Stimulated activated memory B cell treated with anti-CD40 and anti-IgM and Interleukin-4, amounts not matched to agents 10 μg/mL and 1 μg/mL and 100 μg/mL, for 72 hours (primary cell): ENCODE results near the gene MLPH.
A peak's percentile ranks its signal among the peaks of the same experiment; 100 is the strongest.

Experiments
- ATAC-seq: fragments of 150-1000 bp; cut with Tn5 transposase; 2 replicates; pipeline ENCODE4 v1.10.0; 2021
- H3K27ac Mint-ChIP-seq: one replicate; pipeline ENCODE4 v1.8.0; 2022; ENCODE audit warnings: mild to moderate bottlenecking, mixed read lengths
- H3K27me3 Mint-ChIP-seq: one replicate; pipeline ENCODE4 v1.8.0; 2022; ENCODE audit warnings: mixed read lengths
- H3K36me3 Mint-ChIP-seq: one replicate; pipeline ENCODE4 v1.8.0; 2022; ENCODE audit warnings: mixed read lengths
- H3K4me1 Mint-ChIP-seq: one replicate; pipeline ENCODE4 v1.8.0; 2022; ENCODE audit warnings: mixed read lengths
- H3K4me3 Mint-ChIP-seq: one replicate; pipeline ENCODE4 v1.8.0; 2022; ENCODE audit warnings: mild to moderate bottlenecking, moderate library complexity, mixed read lengths
- H3K9me3 Mint-ChIP-seq: one replicate; pipeline ENCODE4 v1.8.0; 2022; ENCODE audit warnings: mixed read lengths

The MLPH gene

DNA sequence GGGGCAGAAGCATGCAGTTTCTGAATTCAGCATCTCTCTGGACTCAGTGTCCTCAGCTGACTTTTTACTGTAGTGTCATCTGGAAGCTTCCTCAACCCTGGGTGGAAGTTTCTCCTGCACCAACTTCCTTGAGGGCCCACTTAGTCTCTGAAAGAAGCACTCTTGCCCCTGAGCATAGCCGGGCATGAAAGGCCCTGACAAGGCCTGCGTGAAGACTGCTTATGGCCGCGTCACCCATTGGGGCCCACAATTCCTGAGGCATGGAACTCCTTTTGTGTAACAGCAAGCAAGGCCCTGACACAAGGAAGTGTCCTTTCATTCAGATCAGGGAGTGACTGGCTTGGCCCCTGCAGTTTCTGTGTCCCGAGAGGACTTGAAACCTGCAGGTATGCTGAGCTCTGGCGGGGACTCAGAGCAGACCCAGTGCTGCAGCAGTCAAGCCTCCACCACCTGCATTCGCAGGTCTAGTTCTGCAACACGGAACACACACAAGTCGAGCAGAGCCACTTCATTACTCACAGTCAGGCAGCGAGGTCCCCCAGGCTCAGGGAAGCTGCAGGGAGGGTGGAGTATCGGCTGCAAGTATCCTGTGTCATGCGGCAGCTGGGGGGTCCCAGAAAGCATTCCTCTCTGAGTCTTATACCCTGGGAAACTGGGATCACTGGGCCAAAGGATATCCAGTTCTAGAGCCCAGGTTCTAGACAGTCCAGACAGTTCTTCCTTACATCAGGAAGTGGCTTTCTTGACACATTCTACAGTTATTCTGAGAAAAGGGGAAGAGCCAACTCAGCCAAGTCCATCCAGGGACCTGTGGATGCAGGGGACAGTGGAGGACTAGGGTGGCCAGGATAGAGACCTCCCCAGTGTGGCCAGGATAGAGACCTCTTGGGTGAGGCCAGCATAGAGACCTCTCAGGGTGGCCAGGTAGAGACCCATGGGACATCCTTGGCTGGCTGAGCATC lies 43.7 kb downstream of the MLPH start:
- peak; percentile 27 for ATAC-seq
- no peaks in the 10 kb centered on the region for H3K9me3 Mint-ChIP-seq
- no peaks in the 10 kb centered on the region for H3K36me3 Mint-ChIP-seq
- no peak overlapping the region for H3K4me3 Mint-ChIP-seq
- H3K4me1 Mint-ChIP-seq: peaks cover 27% of the 10 kb centered on the region
- H3K27ac Mint-ChIP-seq: no peak overlapping the region
- no peaks in the 10 kb centered on the region for H3K27me3 Mint-ChIP-seq

- Mint-ChIP-seq H3K27ac (no peak overlapping the region), H3K4me1 (peaks cover 27% of the 10 kb centered on the region), H3K27me3 (no peaks in the 10 kb centered on the region), H3K9me3 (no peaks in the 10 kb centered on the region), H3K4me3 (no peak overlapping the region), H3K36me3 (no peaks in the 10 kb centered on the region)
- no peak for ATAC-seq
Measured at GRCh38 chr2:237532160-237532559, 45.1 kb downstream of the MLPH start.

GRCh38 chr2:237533668-237534161 lies 46.7 kb downstream of the MLPH start:
- H3K4me3 Mint-ChIP-seq: no peak overlapping the region
- no peaks in the 10 kb centered on the region for H3K36me3 Mint-ChIP-seq
- H3K9me3 Mint-ChIP-seq: no peaks in the 10 kb centered on the region
- peaks cover 27% of the 10 kb centered on the region for H3K4me1 Mint-ChIP-seq
- H3K27me3 Mint-ChIP-seq: peaks cover 11% of the 10 kb centered on the region
- peak; percentile 54 for ATAC-seq
- H3K27ac Mint-ChIP-seq: no peak overlapping the region

GRCh38 chr2:237534380-237534779 lies 47.3 kb downstream of the MLPH start:
- Mint-ChIP-seq H3K36me3 (no peaks in the 10 kb centered on the region), H3K9me3 (no peaks in the 10 kb centered on the region), H3K4me3 (no peak overlapping the region), H3K27me3 (peaks cover 16% of the 10 kb centered on the region), H3K4me1 (peaks cover 24% of the 10 kb centered on the region), H3K27ac (no peak overlapping the region)
- ATAC-seq: no peak

DNA sequence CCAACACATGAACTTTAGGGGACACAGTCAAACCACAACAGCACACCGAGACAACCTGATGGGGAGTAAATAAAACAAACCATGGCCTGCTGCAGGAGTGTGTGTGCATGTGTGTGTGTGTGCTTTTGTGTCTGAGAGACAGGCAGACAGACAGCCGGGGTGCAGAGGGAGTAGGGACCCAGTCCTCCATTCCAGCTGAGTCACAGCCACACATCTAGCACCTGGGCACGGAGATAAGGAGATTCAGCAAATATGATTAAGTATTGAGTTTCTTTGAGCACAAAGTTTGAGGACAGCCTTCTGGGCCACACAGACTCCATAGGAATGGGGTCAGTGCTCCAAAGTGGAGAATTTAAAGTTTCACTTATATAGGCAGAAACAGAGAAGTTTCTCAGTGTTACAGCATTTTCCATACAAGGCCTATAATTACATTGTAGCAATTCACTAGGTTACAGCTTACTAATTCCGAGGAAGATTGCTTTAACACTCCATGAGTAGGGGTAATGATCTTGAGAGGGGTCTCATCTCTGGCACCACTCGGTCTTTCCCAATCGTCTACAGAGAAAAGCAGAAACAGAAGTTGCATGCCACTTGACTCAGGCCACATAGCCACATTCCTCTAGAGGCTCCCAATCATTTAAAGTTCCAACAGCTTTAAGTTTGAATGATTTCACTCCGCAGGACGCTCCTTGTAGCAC lies 48.5 kb downstream of the MLPH start:
- no peaks in the 10 kb centered on the region for H3K9me3 Mint-ChIP-seq
- no peak for ATAC-seq

DNA sequence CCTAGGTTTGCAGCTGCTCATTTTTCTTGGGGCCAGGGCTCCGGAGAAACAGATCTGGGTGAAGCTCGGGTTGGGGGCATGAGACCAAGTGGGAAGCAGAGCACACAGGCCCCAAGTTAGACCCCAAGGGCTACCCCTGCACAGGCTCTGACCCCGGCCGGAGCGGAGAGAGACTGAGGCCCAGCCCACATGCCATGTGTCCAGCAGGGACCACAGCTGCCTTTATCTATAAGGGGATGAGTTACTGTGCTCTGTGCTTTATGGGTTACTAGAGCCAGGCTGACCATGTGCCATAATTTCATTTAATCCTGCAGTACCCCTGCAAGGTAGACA lies 49.0 kb downstream of the MLPH start:
- Mint-ChIP-seq H3K27me3 (peaks cover 33% of the 10 kb centered on the region), H3K4me1 (peaks cover 7% of the 10 kb centered on the region), H3K4me3 (no peak overlapping the region), H3K27ac (no peak overlapping the region), H3K9me3 (no peaks in the 10 kb centered on the region), H3K36me3 (no peaks in the 10 kb centered on the region)
- no peak for ATAC-seq

More for the DNA sequence above, 48.5 kb downstream of the MLPH start:
- Mint-ChIP-seq H3K36me3 (no peaks in the 10 kb centered on the region), H3K27me3 (peaks cover 28% of the 10 kb centered on the region), H3K4me3 (no peak overlapping the region), H3K4me1 (peaks cover 12% of the 10 kb centered on the region), H3K27ac (no peak overlapping the region)

GRCh38 chr2:237536617-237537016 lies 49.6 kb downstream of the MLPH start:
- no peaks in the 10 kb centered on the region for H3K36me3 Mint-ChIP-seq

DNA sequence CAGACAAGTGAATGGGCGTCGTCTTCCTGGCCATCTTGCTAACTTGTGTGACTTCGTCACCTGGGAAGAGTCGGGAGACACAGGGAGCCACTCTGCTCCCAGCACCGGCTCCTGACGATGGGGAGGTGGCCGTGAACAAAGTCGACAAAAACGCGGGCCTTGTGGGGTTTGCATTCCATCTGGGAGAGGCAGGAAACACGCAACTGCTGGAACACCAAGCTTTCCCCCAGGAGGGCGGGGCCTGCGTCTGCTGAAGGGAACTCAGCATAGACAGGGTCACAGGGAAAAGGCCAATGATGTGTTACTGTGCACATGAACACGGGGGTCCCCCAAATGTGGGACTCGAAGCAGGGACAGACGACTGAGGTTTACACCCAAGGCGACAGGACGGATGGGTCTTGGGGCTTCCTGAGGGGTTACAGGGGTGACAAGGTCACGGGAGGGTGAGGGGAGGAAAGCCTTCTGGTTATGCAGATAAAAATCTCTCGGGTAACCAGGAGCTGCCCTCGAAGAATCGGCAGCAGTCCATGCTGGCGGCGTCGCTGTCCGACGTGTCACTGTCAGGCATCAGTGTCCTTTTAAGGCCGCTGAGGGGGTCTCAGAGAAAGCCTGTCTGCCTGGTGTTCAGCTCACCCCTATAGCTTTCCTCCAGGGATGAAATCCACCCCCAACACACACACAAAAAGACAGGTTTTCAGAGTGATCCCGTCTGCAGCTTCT lies 51.1 kb downstream of the MLPH start:
- Mint-ChIP-seq H3K4me1 (peaks cover 6% of the 10 kb centered on the region), H3K36me3 (no peaks in the 10 kb centered on the region), H3K4me3 (no peak overlapping the region), H3K27ac (no peak overlapping the region), H3K9me3 (no peaks in the 10 kb centered on the region), H3K27me3 (peaks cover 47% of the 10 kb centered on the region)
- ATAC-seq: no peak

More at GRCh38 chr2:237536617-237537016, 49.6 kb downstream of the MLPH start:
- Mint-ChIP-seq H3K27ac (no peak overlapping the region), H3K4me3 (no peak overlapping the region), H3K4me1 (peaks cover 6% of the 10 kb centered on the region), H3K27me3 (peaks cover 38% of the 10 kb centered on the region), H3K9me3 (no peaks in the 10 kb centered on the region)
- no peak for ATAC-seq

DNA sequence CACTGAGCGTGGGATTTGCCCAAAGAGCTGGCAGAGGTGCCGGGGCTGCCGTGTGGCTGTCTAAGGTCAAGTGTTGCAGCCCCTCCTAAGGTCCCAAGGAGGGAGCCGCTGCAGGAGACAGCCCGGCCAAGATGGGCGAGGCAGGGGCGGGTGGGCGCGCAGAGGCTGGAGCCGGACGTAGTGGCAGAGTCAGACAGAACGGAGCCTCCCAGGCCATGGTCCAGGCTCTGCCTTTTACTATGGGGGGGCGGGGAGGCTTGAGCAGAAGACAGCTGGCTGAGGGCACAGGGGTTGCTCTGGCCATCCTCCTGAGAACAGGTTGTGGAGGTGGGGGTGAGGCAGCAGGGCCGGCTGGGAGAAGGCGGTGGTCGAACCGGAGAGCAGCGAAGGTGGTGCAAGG lies 51.9 kb downstream of the MLPH start:
- no peaks in the 10 kb centered on the region for H3K9me3 Mint-ChIP-seq
- H3K4me1 Mint-ChIP-seq: peaks cover 6% of the 10 kb centered on the region
- no peaks in the 10 kb centered on the region for H3K36me3 Mint-ChIP-seq
- no peak overlapping the region for H3K27ac Mint-ChIP-seq
- no peak for ATAC-seq
- H3K27me3 Mint-ChIP-seq: peaks cover 47% of the 10 kb centered on the region
- H3K4me3 Mint-ChIP-seq: no peak overlapping the region

- Mint-ChIP-seq H3K4me3 (no peak overlapping the region), H3K4me1 (no peaks in the 10 kb centered on the region), H3K27me3 (peaks cover 47% of the 10 kb centered on the region), H3K27ac (no peak overlapping the region), H3K9me3 (no peaks in the 10 kb centered on the region), H3K36me3 (no peaks in the 10 kb centered on the region)
- no peak for ATAC-seq
Measured at GRCh38 chr2:237539681-237540080, 52.6 kb downstream of the MLPH start.

- H3K36me3 Mint-ChIP-seq: no peaks in the 10 kb centered on the region
- no peak overlapping the region for H3K27ac Mint-ChIP-seq
- ATAC-seq: peak; percentile 25
- H3K4me3 Mint-ChIP-seq: no peak overlapping the region
- peaks cover 47% of the 10 kb centered on the region for H3K27me3 Mint-ChIP-seq
- no peaks in the 10 kb centered on the region for H3K9me3 Mint-ChIP-seq
- H3K4me1 Mint-ChIP-seq: no peaks in the 10 kb centered on the region
Measured at GRCh38 chr2:237540223-237540775, 53.2 kb downstream of the MLPH start.

GRCh38 chr2:237540823-237541222 lies 53.8 kb downstream of the MLPH start:
- Mint-ChIP-seq H3K27ac (no peak overlapping the region), H3K9me3 (no peaks in the 10 kb centered on the region), H3K36me3 (no peaks in the 10 kb centered on the region), H3K4me1 (no peaks in the 10 kb centered on the region), H3K27me3 (peaks cover 47% of the 10 kb centered on the region), H3K4me3 (no peak overlapping the region)
- ATAC-seq: peak; percentile 56

DNA sequence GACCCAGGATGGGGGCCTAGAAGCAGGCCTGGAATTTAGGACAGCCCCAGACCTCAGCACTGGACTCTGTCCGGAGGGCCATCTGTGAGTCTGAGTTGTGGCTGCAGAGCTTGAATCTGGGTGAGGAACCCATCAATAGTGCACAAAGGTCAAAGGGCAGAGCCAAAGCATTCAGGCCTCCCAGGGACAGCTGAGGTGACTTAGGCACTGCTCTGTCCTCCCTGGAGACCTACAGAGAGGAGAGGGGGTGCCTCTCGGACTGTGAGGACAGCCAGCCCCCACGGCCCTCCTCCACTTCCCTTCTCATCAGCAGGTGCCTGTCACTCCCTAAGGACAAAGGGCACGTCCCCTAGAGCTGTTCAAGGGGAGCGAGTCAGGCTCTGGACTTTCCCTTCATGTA lies 54.2 kb downstream of the MLPH start:
- peak; percentile 54 for ATAC-seq
- Mint-ChIP-seq H3K36me3 (no peaks in the 10 kb centered on the region), H3K4me1 (no peaks in the 10 kb centered on the region), H3K4me3 (no peak overlapping the region), H3K27me3 (peaks cover 50% of the 10 kb centered on the region), H3K9me3 (no peaks in the 10 kb centered on the region), H3K27ac (no peak overlapping the region)

DNA sequence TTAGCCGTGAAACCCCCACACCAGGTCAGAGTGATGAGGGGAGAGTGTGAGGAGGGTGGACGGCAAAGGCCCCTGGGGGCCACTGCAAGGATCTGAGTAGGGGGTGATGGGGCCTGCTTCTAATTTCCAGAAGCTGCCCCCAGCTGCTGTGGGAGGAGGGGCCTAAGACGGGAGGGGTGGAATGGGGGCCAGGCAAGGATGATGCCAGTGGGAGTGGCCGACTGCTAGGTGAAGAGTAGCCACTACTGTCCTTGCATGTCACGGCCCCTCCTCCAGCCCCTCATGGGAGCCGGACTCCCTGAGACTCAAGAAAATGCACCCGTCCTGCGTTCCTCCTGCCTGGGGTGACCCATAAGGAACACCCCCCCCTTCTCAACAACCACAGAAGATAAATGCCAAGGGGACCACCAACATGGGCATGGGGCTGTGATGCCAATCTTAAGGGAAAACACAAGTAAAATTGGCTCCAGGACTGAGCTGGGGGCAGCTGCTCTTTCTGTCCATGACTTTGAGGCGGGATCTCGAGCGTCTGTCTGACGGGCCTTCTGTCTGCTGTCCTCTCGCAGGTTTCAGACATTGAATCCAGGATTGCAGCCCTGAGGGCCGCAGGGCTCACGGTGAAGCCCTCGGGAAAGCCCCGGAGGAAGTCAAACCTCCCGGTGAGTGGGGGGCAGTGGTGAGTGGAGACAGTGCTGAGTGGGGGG lies 55.1 kb downstream of the MLPH start:
- Mint-ChIP-seq H3K9me3 (no peaks in the 10 kb centered on the region), H3K27ac (no peak overlapping the region), H3K27me3 (peaks cover 59% of the 10 kb centered on the region), H3K4me1 (no peaks in the 10 kb centered on the region), H3K36me3 (no peaks in the 10 kb centered on the region), H3K4me3 (no peak overlapping the region)
- no peak for ATAC-seq
